T-helper 17 cell (primary cell): ENCODE results near the gene SYNGR3. TPM values are rescaled to one million over a fixed set of nuclear protein-coding genes. Genes with fewer than 3 reads are reported as not detected.
"Not testable (repeated sequence)": the region's sequence is repeated elsewhere in the genome, so short reads cannot be mapped to it uniquely, and the experiment has no call there.

ENCODE experiments used
- ATAC-seq: fragments of 150-1000 bp; cut with Tn5 transposase; 2 replicates; pipeline ENCODE4 v1.10.0; 2021; ENCODE audit warnings: mild to moderate bottlenecking, moderate library complexity
- DNase-seq, 3 donors: peaks; one replicate each; pipeline versions ENCODE4 v3.0.0 to v3.0.0-alpha.2; 2020 to 2021
- H3K9me3 ChIP-seq: one replicate; pipeline ENCODE4 v1.7.0; 2013; ENCODE audit warnings: low read length, mild to moderate bottlenecking; ENCODE audit not compliant: control insufficient read depth, poor library complexity, severe bottlenecking
- H3K27ac Mint-ChIP-seq: one replicate; pipeline ENCODE4 v1.8.0; 2022; ENCODE audit warnings: mild to moderate bottlenecking, moderate library complexity, mixed read lengths
- H3K27me3 Mint-ChIP-seq: one replicate; pipeline ENCODE4 v1.8.0; 2022; ENCODE audit warnings: mixed read lengths
- H3K36me3 Mint-ChIP-seq: one replicate; pipeline ENCODE4 v1.8.0; 2022; ENCODE audit warnings: low read depth, mixed read lengths
- H3K4me1 Mint-ChIP-seq: one replicate; pipeline ENCODE4 v1.8.0; 2022; ENCODE audit warnings: mild to moderate bottlenecking, mixed read lengths
- H3K4me3 Mint-ChIP-seq: one replicate; pipeline ENCODE4 v1.8.0; 2022; ENCODE audit warnings: mild to moderate bottlenecking, moderate library complexity, mixed read lengths
- total RNA-seq, 4 donors: library from RNA in 2 of 4; stranded (reverse) in 2 of 4; gene quantifications; one replicate each; pipeline ENCODE4 v1.2.3 and lab custom pipeline; 2022 to 2026

SYNGR3 gene
- total RNA-seq, 2 donors from 2014 or later, result 7.3 to 8.1 TPM

GRCh38 chr16:2007081-2007836 lies 17.5 kb downstream of the SYNGR3 start:
- H3K36me3 Mint-ChIP-seq, result no peaks in the 10 kb centered on the region
- H3K27me3 Mint-ChIP-seq, result no peaks in the 10 kb centered on the region
- H3K27ac Mint-ChIP-seq, result peak overlapping the region; percentile 83
- no peaks in the 10 kb centered on the region for H3K9me3 ChIP-seq
- ATAC-seq (no peak), DNase-seq (no peak)
- peak overlapping the region; percentile 88 for H3K4me3 Mint-ChIP-seq
- peaks cover 25% of the 10 kb centered on the region for H3K4me1 Mint-ChIP-seq

- no peaks in the 10 kb centered on the region for H3K27me3 Mint-ChIP-seq
Measured at GRCh38 chr16:2008009-2008526, 18.3 kb downstream of the SYNGR3 start.

GRCh38 chr16:2008631-2009163 lies 18.9 kb downstream of the SYNGR3 start:
- peaks cover 25% of the 10 kb centered on the region for H3K4me1 Mint-ChIP-seq
- H3K27me3 Mint-ChIP-seq, result no peaks in the 10 kb centered on the region
- H3K9me3 ChIP-seq, result no peaks in the 10 kb centered on the region
- H3K27ac Mint-ChIP-seq, result peak overlapping the region; percentile 83
- no peak for DNase-seq
- ATAC-seq, result no peak
- no peaks in the 10 kb centered on the region for H3K36me3 Mint-ChIP-seq
- H3K4me3 Mint-ChIP-seq, result peak overlapping the region; percentile 88

More at GRCh38 chr16:2008009-2008526, 18.3 kb downstream of the SYNGR3 start:
- ATAC-seq (no peak), DNase-seq (no peak)
- Mint-ChIP-seq H3K27ac (peak overlapping the region; percentile 83), H3K4me1 (peaks cover 25% of the 10 kb centered on the region), H3K36me3 (no peaks in the 10 kb centered on the region), H3K4me3 (peak overlapping the region; percentile 88)
- H3K9me3 ChIP-seq, result no peaks in the 10 kb centered on the region

- H3K4me3 Mint-ChIP-seq, result peak overlapping the region; percentile 88
- H3K27me3 Mint-ChIP-seq, result no peaks in the 10 kb centered on the region
Measured at GRCh38 chr16:2009164-2009711, 19.5 kb downstream of the SYNGR3 start.

GRCh38 chr16:2009791-2010510 lies 20.2 kb downstream of the SYNGR3 start, which contains the start of gene ZNF598:
Gene ZNF598 (minus strand): TSS chr16:2009821.
- Mint-ChIP-seq H3K4me1 (peaks cover 23% of the 10 kb centered on the region), H3K36me3 (no peaks in the 10 kb centered on the region), H3K27me3 (no peaks in the 10 kb centered on the region), H3K4me3 (peak within 1 kb of the TSS; percentile 88), H3K27ac (peak within 1 kb of the TSS; percentile 91)
- H3K9me3 ChIP-seq, result no peaks in the 10 kb centered on the region
- peak; percentile 72 to 79 (median 72) for DNase-seq
- peak; percentile 96 for ATAC-seq

More at GRCh38 chr16:2009164-2009711, 19.5 kb downstream of the SYNGR3 start:
- DNase-seq (no peak), ATAC-seq (peak; percentile 54)
- no peaks in the 10 kb centered on the region for H3K9me3 ChIP-seq
- Mint-ChIP-seq H3K36me3 (no peaks in the 10 kb centered on the region), H3K27ac (peak overlapping the region; percentile 83), H3K4me1 (peaks cover 25% of the 10 kb centered on the region)

- not testable (repeated sequence) for ATAC-seq, H3K36me3 Mint-ChIP-seq, DNase-seq, H3K27ac Mint-ChIP-seq, H3K4me3 Mint-ChIP-seq, H3K27me3 Mint-ChIP-seq, H3K9me3 ChIP-seq
- peaks cover 19% of the 10 kb centered on the region for H3K4me1 Mint-ChIP-seq
Measured at GRCh38 chr16:2011726-2012125, 22.0 kb downstream of the SYNGR3 start.

GRCh38 chr16:2013527-2013926 lies 23.8 kb downstream of the SYNGR3 start:
- H3K27ac Mint-ChIP-seq, result no peak overlapping the region
- no peak overlapping the region for H3K4me3 Mint-ChIP-seq
- peaks cover 7% of the 10 kb centered on the region for H3K4me1 Mint-ChIP-seq
- no peaks in the 10 kb centered on the region for H3K36me3 Mint-ChIP-seq
- DNase-seq, result no peak
- H3K9me3 ChIP-seq, result no peaks in the 10 kb centered on the region
- ATAC-seq, result no peak
- H3K27me3 Mint-ChIP-seq, result peaks cover under 1% of the 10 kb centered on the region

- H3K9me3 ChIP-seq, result no peaks in the 10 kb centered on the region
- Mint-ChIP-seq H3K36me3 (peaks cover 2% of the 10 kb centered on the region), H3K4me3 (no peak overlapping the region), H3K4me1 (no peaks in the 10 kb centered on the region), H3K27me3 (peaks cover 6% of the 10 kb centered on the region), H3K27ac (no peak overlapping the region)
- no peak for ATAC-seq
- no peak for DNase-seq
Measured at GRCh38 chr16:2015117-2015946, 25.6 kb downstream of the SYNGR3 start.

GRCh38 chr16:2015947-2016208 lies 26.1 kb downstream of the SYNGR3 start:
- H3K4me3 Mint-ChIP-seq, result no peak overlapping the region
- no peaks in the 10 kb centered on the region for H3K9me3 ChIP-seq
- H3K27me3 Mint-ChIP-seq, result peaks cover 11% of the 10 kb centered on the region
- H3K27ac Mint-ChIP-seq, result no peak overlapping the region
- H3K4me1 Mint-ChIP-seq, result no peaks in the 10 kb centered on the region
- ATAC-seq (no peak), DNase-seq (no peak)
- H3K36me3 Mint-ChIP-seq, result peaks cover 2% of the 10 kb centered on the region

GRCh38 chr16:2016407-2016922 lies 26.7 kb downstream of the SYNGR3 start:
- H3K9me3 ChIP-seq, result no peaks in the 10 kb centered on the region
- ATAC-seq, result no peak
- Mint-ChIP-seq H3K4me3 (no peak overlapping the region), H3K27me3 (peaks cover 12% of the 10 kb centered on the region), H3K36me3 (peaks cover 2% of the 10 kb centered on the region), H3K4me1 (no peaks in the 10 kb centered on the region), H3K27ac (no peak overlapping the region)
- no peak for DNase-seq

- no peak within 1 kb of the TSS for H3K27ac Mint-ChIP-seq
- no peak for ATAC-seq
- no peak for DNase-seq
- no peaks in the 10 kb centered on the region for H3K9me3 ChIP-seq
- peaks cover 2% of the 10 kb centered on the region for H3K36me3 Mint-ChIP-seq
- H3K4me3 Mint-ChIP-seq, result peak within 1 kb of the TSS; percentile 39
- H3K4me1 Mint-ChIP-seq, result peaks cover 7% of the 10 kb centered on the region
- peaks cover 21% of the 10 kb centered on the region for H3K27me3 Mint-ChIP-seq
Measured at GRCh38 chr16:2019518-2019920, 29.7 kb downstream of the SYNGR3 start, which contains the start of gene NPW. Gene NPW (plus strand): TSS chr16:2019785.
